Esophagus squamous epithelium (tissue), 4 donors: Measurements from ENCODE around the gene RTN4RL2.

Experiments used
- CTCF ChIP-seq, 6 experiments: fragments of 450-650 bp in 4 of 6; fragments of 200-600 bp in 2 of 6; sonication (generic) in 2 of 6; IDR thresholded peaks; one replicate each; pipeline ENCODE4 v1.5.1; 2016 to 2019; ENCODE audit warnings: antibody characterized with exemption in 6 of 6, mild to moderate bottlenecking in 4 of 6, moderate library complexity in 4 of 6
- POLR2A ChIP-seq, 4 donors: fragments of 450-650 bp; IDR thresholded peaks; one replicate each; pipeline ENCODE4 v1.6.1; 2017; ENCODE audit warnings: antibody characterized with exemption in 4 of 4, mild to moderate bottlenecking in 4 of 4, moderate library complexity in 3 of 4

DNA sequence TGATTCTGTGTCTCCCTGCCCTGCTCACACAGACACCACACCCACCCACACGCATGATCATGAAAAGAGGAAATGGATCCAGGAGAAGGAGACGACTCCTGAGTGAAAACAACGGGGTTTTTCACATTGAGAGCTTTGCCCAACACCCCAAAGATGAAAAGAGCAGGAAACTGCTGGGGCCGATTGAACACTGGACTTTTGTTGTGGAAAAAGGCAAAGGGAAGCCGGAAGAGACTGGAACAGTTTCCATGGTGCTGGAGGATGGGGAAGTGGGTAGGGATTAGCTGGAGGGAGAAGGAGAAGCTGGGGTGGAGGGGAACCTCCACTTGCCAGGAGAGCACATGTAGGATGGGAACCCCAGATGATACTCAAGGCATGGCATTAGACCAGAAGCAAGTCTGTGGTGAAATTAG lies 28.2 kb upstream of the RTN4RL2 start:
- TF ChIP-seq CTCF (IDR thresholded peaks at IDR 0.05) (no peak), POLR2A (IDR thresholded peaks at IDR 0.05) (no peak)
